Bronchial epithelial cell (primary cell): ENCODE measurements around the gene SLC6A6. TPM values are rescaled to one million over a fixed set of nuclear protein-coding genes. Genes with fewer than 3 reads are reported as not detected.

Source experiments
- DNase-seq: peaks from one replicate; pipeline ENCODE4 v3.0.0-alpha.2; 2010; ENCODE audit warnings: low read depth
- FAIRE-seq: peaks from 2 replicates; lab custom pipeline; 2011; peaks lifted over from hg19 to GRCh38; lab: Jason Lieb, UNC
- H3K27me3 ChIP-seq: 2 replicates; pipeline ENCODE4 v1.5.1; 2011; ENCODE audit warnings: low read length; ENCODE audit not compliant: control insufficient read depth, insufficient read depth
- H3K36me3 ChIP-seq: 2 replicates; pipeline ENCODE4 v1.5.1; 2011; ENCODE audit warnings: low read length; ENCODE audit not compliant: control insufficient read depth, insufficient read depth
- H3K4me3 ChIP-seq: 2 replicates; pipeline ENCODE4 v1.5.1; 2011; ENCODE audit warnings: mild to moderate bottlenecking, low read depth, low read length, control low read depth
- CTCF ChIP-seq: IDR thresholded peaks from 2 replicates; pipeline ENCODE4 v1.5.1; 2011; ENCODE audit warnings: mild to moderate bottlenecking, moderate library complexity, low read length, control low read depth, inconsistent platforms; ENCODE audit not compliant: insufficient read depth, severe bottlenecking
- total RNA-seq: library from RNA; depleted of rRNA; stranded (reverse); fragments of >200 nt; gene quantifications from 2 replicates; pipeline ENCODE4 v1.2.1, GENCODE V29; 2014

SLC6A6 gene
- total RNA-seq, 1 donor from 2014 or later = 13.2 TPM

- H3K4me3 ChIP-seq = no peak overlapping the region
- no peak for TF ChIP-seq CTCF
- DNase-seq = no peak
- no peak for FAIRE-seq
- no peaks in the 10 kb centered on the region for H3K36me3 ChIP-seq
- no peaks in the 10 kb centered on the region for H3K27me3 ChIP-seq
Observed at GRCh38 chr3:14468621-14468981, 66.2 kb downstream of the SLC6A6 start.

- FAIRE-seq = no peak
- H3K4me3 ChIP-seq = no peak overlapping the region
Observed at GRCh38 chr3:14470461-14470860, 68.1 kb downstream of the SLC6A6 start.

GRCh38 chr3:14471016-14471415 lies 68.6 kb downstream of the SLC6A6 start:
- H3K27me3 ChIP-seq = no peaks in the 10 kb centered on the region
- no peak for FAIRE-seq

More at GRCh38 chr3:14470461-14470860, 68.1 kb downstream of the SLC6A6 start:
- Histone ChIP-seq H3K27me3 (no peaks in the 10 kb centered on the region), H3K36me3 (no peaks in the 10 kb centered on the region)
- TF ChIP-seq CTCF = no peak
- no peak for DNase-seq

GRCh38 chr3:14471690-14472089 lies 69.3 kb downstream of the SLC6A6 start:
- no peaks in the 10 kb centered on the region for H3K36me3 ChIP-seq
- no peak overlapping the region for H3K4me3 ChIP-seq
- FAIRE-seq (no peak), DNase-seq (no peak)
- no peaks in the 10 kb centered on the region for H3K27me3 ChIP-seq
- no peak for TF ChIP-seq CTCF

More at GRCh38 chr3:14471016-14471415, 68.6 kb downstream of the SLC6A6 start:
- no peak overlapping the region for H3K4me3 ChIP-seq
- no peak for TF ChIP-seq CTCF
- no peaks in the 10 kb centered on the region for H3K36me3 ChIP-seq
- no peak for DNase-seq

GRCh38 chr3:14472471-14473351 lies 70.3 kb downstream of the SLC6A6 start:
- Histone ChIP-seq H3K36me3 (no peaks in the 10 kb centered on the region), H3K4me3 (no peak overlapping the region), H3K27me3 (no peaks in the 10 kb centered on the region)
- FAIRE-seq (peak; percentile 58), DNase-seq (peak; percentile 81)
- no peak for TF ChIP-seq CTCF
